GM19193 (cell line): ENCODE measurements around the gene CDKN2B-AS1.

Experiments
- POLR2A ChIP-seq: IDR thresholded peaks from 4 replicates; pipeline ENCODE4 v1.6.1; 2011; ENCODE audit not compliant: insufficient read depth, insufficient read length; ENCODE audit errors: extremely low read depth

Gene CDKN2B-AS1

GRCh38 chr9:22065431-22066200, 71.0 kb downstream of the CDKN2B-AS1 start:
- no peak for TF ChIP-seq POLR2A

GRCh38 chr9:22067196-22067595, 72.6 kb downstream of the CDKN2B-AS1 start:
- no peak for TF ChIP-seq POLR2A

GRCh38 chr9:22068369-22068768, 73.8 kb downstream of the CDKN2B-AS1 start:
- no peak for TF ChIP-seq POLR2A

- TF ChIP-seq POLR2A: no peak
Observed at GRCh38 chr9:22073349-22073748, 78.8 kb downstream of the CDKN2B-AS1 start.

- no peak for TF ChIP-seq POLR2A
Observed at GRCh38 chr9:22078081-22078480, 83.5 kb downstream of the CDKN2B-AS1 start.

GRCh38 chr9:22079873-22080341, 85.3 kb downstream of the CDKN2B-AS1 start:
- no peak for TF ChIP-seq POLR2A

- no peak for TF ChIP-seq POLR2A
Observed at GRCh38 chr9:22084336-22085035, 89.9 kb downstream of the CDKN2B-AS1 start.

- TF ChIP-seq POLR2A: no peak
Observed at GRCh38 chr9:22088053-22088716, 93.6 kb downstream of the CDKN2B-AS1 start.

- TF ChIP-seq POLR2A: no peak
Observed at GRCh38 chr9:22088717-22089061, 94.1 kb downstream of the CDKN2B-AS1 start.

GRCh38 chr9:22097707-22098106, 103.1 kb downstream of the CDKN2B-AS1 start:
- no peak for TF ChIP-seq POLR2A

GRCh38 chr9:22098643-22099332, 104.2 kb downstream of the CDKN2B-AS1 start:
- TF ChIP-seq POLR2A: no peak

GRCh38 chr9:22100626-22101025, 106.0 kb downstream of the CDKN2B-AS1 start:
- TF ChIP-seq POLR2A: no peak

GRCh38 chr9:22102146-22103053, 107.8 kb downstream of the CDKN2B-AS1 start:
- no peak for TF ChIP-seq POLR2A
